CD4-positive, alpha-beta T cell treated with Interleukin-4 for 1 hour (primary cell): ENCODE data around the gene GSK3A.

Experiments
- DNase-seq, 2 donors: peaks; one replicate each; pipeline ENCODE4 v3.0.0-alpha.2; 2020 to 2022

GSK3A gene

GRCh38 chr19:42242512-42243409, at the start of gene GSK3A:
Gene GSK3A, minus strand, starts transcription at chr19:42242602. Its CDS starts 137 bp downstream, at chr19:42242465.
- DNase-seq, result peak; percentile 98 to 99

DNA sequence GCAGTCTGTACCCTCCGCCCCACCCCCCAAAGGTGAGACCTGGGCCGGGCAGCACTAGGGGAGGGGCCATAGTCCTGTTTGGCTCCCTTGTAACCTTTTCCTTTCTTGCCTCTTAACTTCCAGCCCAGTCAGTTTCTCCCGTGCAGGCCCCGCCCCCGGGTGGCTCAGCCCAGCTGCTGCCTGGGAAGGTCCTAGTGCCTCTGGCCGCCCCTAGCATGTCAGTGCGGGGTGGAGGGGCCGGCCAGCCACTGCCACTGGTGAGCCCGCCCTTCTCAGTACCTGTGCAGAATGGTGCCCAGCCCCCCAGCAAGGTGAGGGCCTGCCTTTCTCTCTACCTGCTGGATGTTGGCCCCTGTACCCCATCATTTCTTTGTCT, 49.0 kb upstream of the GSK3A start:
- no peak for DNase-seq

DNA sequence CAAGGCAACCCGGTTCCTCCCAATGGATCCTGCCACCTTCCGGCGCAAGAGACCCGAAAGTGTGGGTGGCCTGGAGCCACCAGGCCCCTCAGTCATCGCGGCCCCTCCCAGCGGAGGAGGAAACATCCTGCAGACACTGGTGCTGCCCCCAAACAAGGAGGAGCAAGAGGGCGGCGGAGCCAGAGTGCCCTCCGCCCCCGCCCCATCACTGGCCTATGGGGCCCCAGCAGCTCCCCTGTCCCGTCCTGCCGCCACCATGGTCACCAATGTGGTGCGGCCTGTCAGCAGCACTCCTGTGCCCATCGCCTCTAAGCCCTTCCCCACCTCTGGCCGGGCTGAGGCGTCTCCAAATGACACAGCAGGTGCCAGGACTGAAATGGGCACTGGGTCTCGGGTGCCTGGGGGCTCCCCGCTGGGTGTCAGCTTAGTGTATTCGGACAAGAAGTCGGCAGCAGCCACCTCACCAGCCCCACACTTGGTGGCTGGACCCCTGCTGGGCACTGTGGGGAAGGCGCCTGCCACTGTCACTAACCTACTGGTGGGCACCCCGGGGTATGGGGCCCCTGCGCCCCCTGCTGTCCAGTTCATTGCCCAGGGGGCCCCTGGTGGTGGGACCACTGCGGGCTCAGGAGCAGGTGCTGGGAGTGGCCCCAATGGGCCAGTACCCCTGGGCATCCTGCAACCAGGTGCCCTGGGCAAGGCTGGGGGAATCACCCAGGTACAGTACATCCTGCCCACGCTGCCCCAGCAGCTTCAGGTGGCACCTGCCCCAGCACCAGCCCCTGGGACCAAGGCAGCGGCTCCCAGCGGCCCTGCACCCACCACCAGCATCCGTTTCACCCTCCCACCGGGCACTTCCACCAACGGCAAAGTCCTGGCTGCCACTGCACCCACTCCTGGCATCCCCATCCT, 48.4 kb upstream of the GSK3A start:
- DNase-seq, result peak; percentile 67 to 69

GRCh38 chr19:42290136-42290522, 47.7 kb upstream of the GSK3A start:
- DNase-seq, result no peak

- DNase-seq, result no peak
Observed at GRCh38 chr19:42289556-42290041, 47.2 kb upstream of the GSK3A start.

GRCh38 chr19:42288881-42289555, 46.6 kb upstream of the GSK3A start:
- no peak for DNase-seq

DNA sequence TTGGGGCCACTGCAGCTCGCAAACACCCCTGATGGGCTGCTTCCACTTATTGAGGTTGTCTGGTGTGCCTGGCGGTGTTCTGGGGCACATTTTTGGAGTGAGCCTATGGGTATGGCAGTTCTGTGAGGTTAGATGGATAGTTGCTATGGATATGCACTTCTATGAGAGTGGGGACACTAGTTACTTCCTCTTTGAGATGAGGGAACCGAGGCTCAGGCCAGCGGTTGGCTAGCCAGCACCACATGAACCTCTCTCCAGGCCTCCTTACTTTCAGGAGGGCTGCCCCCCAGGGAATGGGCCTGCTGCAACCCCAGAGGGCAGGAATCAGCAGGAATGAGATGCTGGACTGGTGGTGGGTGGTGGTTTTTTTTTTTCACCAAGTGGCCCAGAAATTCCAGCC, 46.0 kb upstream of the GSK3A start:
- DNase-seq, result no peak

DNA sequence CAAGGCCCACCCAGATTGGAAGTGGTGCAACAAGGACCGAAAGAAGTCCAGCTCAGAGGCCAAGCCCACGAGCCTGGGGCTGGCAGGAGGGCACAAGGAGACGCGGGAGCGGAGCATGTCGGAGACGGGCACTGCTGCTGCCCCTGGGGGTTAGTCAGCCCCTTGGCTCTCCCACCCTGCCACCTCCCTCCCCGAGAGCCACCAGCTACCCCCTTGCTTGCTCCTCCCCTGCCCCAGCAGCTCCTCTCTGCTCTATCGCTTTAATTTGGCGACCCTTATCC, 45.4 kb upstream of the GSK3A start:
- DNase-seq, result no peak

- no peak for DNase-seq
Observed at GRCh38 chr19:42287017-42287826, 44.8 kb upstream of the GSK3A start.

GRCh38 chr19:42286349-42287016, 44.1 kb upstream of the GSK3A start:
- no peak for DNase-seq

GRCh38 chr19:42285988-42286348, 43.6 kb upstream of the GSK3A start:
- no peak for DNase-seq

DNA sequence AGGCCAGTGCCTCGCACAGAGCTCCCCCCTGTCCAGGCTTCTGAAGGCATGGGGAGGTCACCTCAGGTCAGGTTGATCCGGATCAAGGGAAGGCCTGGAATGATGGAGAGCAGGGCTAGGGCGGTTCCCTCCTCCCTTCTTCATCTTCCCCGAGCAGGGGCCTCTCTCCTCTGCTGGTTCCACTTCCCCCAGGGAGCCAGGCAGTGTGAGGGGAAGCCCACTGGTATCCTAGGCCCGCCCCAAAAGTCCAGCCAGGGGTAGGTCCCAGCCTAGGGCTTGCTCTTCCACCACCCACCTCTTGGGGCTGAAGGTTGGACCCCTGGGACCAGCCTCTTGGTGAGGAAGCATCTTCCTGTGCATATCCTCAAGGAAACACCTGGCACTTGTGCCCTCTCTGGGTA, 43.1 kb upstream of the GSK3A start:
- DNase-seq, result no peak

GRCh38 chr19:42284591-42285341, 42.4 kb upstream of the GSK3A start:
- no peak for DNase-seq

DNA sequence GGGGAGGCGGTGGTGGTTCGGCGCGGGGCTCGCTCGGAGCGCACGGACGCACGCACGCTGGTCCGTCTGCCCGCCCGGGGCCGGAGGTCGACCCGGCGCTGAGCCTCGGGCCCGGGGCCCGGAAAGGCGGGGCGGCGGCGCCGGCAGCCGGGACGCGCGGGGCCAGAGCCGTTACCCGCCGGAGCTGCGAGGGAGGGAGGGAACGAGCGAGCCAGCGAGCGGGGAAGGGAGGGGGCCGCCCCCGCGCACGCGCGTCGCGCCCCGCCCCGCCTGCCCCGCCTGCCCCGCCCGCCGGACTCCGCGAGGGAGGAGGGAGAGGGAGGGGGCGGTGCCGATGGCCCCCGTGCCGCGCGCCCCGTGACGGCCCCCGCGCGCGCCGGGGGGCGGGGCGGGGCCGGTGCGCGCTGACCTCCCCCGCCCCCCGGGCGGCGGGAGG, 41.7 kb upstream of the GSK3A start:
- peak; percentile 88 to 92 for DNase-seq

DNA sequence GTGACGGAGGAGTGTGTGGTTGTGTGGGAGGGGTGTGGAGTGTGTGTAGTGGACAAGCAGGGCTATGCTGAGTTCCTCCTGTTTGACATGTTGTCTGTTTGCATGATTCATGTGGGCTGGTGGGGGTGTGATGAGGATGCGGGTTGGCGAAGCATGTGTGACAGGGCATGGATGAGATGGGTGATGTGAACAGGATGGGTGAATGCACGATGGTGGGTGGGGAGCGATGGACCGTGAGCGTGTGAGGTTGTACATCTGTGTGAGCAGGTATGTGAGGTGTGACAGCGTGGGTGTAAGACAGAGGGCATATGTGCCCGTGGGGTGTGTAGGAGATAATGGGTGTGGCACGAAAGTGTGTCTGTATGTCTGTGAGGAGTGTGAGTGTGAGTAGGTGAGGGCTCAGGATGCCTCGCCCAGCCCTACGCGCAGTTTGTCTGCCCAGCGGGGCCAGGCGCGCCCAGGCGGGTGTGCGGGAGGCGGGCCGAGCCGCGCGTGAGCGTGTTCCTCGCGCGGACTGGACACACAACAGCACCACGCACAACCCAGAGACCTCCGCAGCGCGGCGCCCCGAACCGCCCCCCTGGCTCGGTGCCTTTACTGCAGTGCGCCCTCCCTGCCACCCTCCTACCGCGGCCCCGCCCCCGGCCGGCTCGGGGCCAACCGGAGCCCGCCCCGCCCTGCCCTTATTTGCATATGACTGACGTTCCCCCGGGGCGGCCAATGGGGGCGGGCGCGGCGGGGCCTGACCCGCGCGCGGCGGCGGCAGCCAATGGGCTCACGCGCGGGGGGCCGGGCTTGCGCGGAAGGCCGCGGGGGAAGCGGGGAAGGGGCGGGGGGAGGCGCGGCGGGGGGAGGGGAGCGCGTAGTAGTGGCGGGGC, 41.0 kb upstream of the GSK3A start:
- peak; percentile 96 for DNase-seq

DNA sequence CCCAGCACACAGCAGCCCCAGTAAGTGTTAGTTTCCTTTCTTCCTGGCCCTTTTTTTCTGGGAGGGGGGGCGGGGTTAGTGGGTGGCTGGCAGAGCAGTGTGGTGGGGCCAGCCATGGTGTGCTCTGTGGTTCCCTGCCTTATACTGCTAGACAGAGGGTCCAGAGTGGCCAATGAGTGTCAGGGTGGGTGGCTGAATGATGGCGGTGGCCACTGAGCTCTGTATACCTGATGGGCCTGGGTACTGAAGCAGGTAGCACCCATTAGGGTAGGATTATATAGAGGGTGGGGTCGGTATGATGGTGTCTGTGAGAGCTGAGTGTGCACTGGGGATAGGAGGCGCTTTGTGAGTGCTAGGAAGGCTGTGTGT, 40.4 kb upstream of the GSK3A start:
- no peak for DNase-seq

DNA sequence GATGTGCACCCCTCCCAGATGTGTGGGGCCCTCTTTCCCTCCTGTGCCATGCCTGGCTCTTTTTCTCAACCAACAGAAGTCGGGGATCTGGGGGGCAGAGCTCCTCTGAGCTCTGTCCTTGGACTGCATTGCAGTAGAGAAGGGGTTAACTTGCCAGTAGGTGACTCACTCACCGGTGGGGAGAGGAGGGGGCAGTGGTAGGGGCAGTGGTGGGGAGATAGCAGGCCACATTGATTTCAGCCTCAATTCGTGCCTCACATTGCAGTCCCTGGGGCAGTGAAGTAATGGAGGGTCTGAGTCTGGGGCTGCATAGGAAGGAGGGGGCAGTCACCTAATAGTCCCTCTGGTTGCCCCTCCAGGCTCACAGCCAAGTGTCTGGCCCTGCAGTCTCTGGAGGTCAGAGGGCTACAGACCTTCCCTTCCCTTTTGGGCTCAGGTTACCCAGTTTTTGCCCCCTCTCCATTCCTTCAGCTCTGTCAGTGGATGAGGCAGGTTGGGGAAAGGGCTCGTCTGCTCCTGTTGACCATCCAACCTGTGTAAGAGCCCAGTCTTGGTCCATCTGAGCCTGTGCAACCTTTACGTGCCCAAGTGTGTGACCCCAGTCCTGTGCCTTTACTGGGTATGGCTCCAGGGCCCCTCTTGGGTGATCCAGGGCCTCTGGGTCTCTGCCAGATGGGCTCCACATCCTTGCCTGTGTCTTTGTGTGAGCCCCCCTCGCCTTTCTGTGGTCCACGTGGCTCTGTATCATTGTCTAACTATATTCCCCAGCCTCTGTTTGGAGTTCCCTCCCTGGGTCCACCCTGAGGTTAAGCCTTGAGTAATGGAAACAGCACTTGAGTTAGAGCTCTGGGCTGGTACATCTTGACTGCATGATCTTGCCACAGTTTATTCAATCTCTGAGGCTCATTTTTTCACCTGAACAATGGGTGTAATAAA, 39.7 kb upstream of the GSK3A start:
- DNase-seq, result no peak

DNA sequence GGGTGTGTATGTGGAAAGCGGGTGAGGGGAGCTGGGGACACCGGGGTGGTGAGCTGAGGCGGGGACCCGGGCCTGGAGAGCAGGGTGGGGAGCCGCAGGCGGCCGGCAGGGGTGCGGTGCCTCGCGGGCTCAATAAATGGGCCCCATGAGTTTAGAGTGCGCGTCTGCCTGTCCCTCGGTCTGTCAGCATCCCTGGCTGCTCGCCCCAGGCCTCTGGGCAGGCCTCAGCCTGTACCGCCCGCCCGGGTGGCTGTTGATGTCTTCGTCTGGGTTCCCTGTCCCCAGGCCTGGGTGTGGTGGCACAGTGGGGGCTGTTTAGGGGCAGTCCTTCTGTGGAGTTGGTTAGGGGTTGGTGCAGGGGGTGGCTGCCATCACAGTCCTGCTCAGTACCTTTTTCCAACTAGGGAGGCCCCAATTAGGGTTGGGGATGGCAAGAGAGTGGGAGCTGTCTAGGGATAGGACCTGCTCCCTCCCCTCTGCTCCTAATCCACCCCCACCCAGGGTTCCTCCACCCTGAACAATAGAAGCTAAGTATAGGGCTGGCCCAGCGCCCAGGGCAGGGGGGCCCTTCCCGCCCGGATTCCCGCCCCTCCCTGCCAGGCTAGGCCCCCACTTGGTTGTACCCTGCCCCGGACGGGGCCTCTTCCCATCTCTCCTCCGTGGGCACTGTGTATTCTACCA, 38.9 kb upstream of the GSK3A start:
- DNase-seq, result peak in 1 of 2 donors; percentile 43
